MCF 10A (cell line): ENCODE results near the gene SON. TPM values are rescaled to one million over a fixed set of nuclear protein-coding genes. Genes with fewer than 3 reads are reported as not detected.
"Not testable (repeated sequence)": the region's sequence is repeated elsewhere in the genome, so short reads cannot be mapped to it uniquely, and the experiment has no call there.

Experiments
- BruUV-seq: library from RNA; stranded (reverse); fragments of 400-500 nt; replicated peaks from 2 replicates; lab custom pipeline; 2021; lab: Mats Ljungman, UMichigan
- CTCF ChIA-PET: fragments of 300-600 bp; sonication (Branson Sonifier 250); formaldehyde crosslinking; extraction: SDS; loops from one replicate; lab custom pipeline; 2021; ENCODE audit warnings: antibody characterized with exemption, inconsistent platforms; lab: Yijun Ruan, JAX
- POLR2A ChIA-PET: fragments of 300-600, 350-650 bp; sonication (Branson Sonifier 250); formaldehyde crosslinking; extraction: SDS; loops from one replicate; lab custom pipeline; 2020; ENCODE audit warnings: antibody characterized with exemption, inconsistent platforms; lab: Yijun Ruan, JAX
- DNase-seq: peaks from one replicate; pipeline ENCODE4 v3.0.0-alpha.2; 2018; ENCODE audit not compliant: unreplicated experiment
- H3K27ac Mint-ChIP-seq: one replicate; pipeline ENCODE4 v1.8.0; 2022; ENCODE audit warnings: mild to moderate bottlenecking, low read depth, mixed read lengths; ENCODE audit not compliant: unreplicated experiment
- H3K27me3 Mint-ChIP-seq: one replicate; pipeline ENCODE4 v1.8.0; 2022; ENCODE audit warnings: mixed read lengths; ENCODE audit not compliant: insufficient read depth, unreplicated experiment
- H3K36me3 Mint-ChIP-seq: one replicate; pipeline ENCODE4 v1.8.0; 2022; ENCODE audit warnings: mild to moderate bottlenecking, moderate library complexity, mixed read lengths; ENCODE audit not compliant: insufficient read depth, unreplicated experiment
- H3K4me1 Mint-ChIP-seq: one replicate; pipeline ENCODE4 v1.8.0; 2022; ENCODE audit warnings: mixed read lengths; ENCODE audit not compliant: insufficient read depth, unreplicated experiment
- H3K4me3 Mint-ChIP-seq: one replicate; pipeline ENCODE4 v1.8.0; 2022; ENCODE audit warnings: mild to moderate bottlenecking, moderate library complexity, mixed read lengths; ENCODE audit not compliant: unreplicated experiment
- H3K9me3 Mint-ChIP-seq: one replicate; pipeline ENCODE4 v1.8.0; 2022; ENCODE audit warnings: mixed read lengths; ENCODE audit not compliant: unreplicated experiment
- intact Hi-C: fragments of 100-400 bp; cut with micrococcal nuclease; formaldehyde crosslinking; loops from 2 replicates; pipeline ENCODE4 v1.14.1; 2022
- total RNA-seq: library from RNA; stranded (reverse); gene quantifications from 2 replicates; pipeline ENCODE4 v1.2.3, GENCODE V29; 2022
- TF ChIP-seq, protein P1 (sequence below): fragments of 200-600 bp; IDR thresholded peaks from one replicate; pipeline ENCODE4 v1.8.0; 2022; ENCODE audit warnings: antibody characterized with exemption, mild to moderate bottlenecking; ENCODE audit not compliant: unreplicated experiment

Gene SON
- total RNA-seq, 1 experiment from 2014 or later = 289 TPM

DNA sequence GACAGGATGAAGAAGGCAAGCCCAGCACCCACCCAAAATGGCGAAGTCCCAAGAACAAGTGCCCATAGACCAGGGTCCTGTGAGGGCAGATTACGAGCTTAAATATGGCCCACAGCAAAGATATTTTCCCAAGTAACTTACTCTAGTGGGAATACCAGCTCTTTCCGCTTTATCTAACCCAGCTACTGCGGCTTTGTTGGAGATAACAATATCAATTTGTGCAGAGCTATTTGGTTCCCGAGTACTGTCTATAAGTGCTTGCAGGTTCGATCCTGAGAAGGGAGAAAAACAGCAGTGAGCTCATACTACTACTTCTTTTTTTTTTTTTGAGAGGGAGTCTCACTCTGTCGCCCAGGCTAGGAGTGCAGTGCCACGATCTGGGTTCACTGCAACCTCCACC, 37.0 kb upstream of the SON start:
- Mint-ChIP-seq H3K4me1 (no peaks in the 10 kb centered on the region), H3K36me3 (peaks cover 83% of the 10 kb centered on the region), H3K9me3 (no peaks in the 10 kb centered on the region), H3K27ac (no peak overlapping the region), H3K27me3 (no peaks in the 10 kb centered on the region), H3K4me3 (no peak overlapping the region)
- TF ChIP-seq, protein P1, sequence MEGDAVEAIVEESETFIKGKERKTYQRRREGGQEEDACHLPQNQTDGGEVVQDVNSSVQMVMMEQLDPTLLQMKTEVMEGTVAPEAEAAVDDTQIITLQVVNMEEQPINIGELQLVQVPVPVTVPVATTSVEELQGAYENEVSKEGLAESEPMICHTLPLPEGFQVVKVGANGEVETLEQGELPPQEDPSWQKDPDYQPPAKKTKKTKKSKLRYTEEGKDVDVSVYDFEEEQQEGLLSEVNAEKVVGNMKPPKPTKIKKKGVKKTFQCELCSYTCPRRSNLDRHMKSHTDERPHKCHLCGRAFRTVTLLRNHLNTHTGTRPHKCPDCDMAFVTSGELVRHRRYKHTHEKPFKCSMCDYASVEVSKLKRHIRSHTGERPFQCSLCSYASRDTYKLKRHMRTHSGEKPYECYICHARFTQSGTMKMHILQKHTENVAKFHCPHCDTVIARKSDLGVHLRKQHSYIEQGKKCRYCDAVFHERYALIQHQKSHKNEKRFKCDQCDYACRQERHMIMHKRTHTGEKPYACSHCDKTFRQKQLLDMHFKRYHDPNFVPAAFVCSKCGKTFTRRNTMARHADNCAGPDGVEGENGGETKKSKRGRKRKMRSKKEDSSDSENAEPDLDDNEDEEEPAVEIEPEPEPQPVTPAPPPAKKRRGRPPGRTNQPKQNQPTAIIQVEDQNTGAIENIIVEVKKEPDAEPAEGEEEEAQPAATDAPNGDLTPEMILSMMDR = no peak
- intact Hi-C loops = no loop called here
- BruUV-seq = no TSS peak
- DNase-seq = no peak
- POLR2A ChIA-PET = interaction anchor here (1.6 kb wide), 1 partner anchor 9 kb away, joined by 5 read pairs; no protein-coding TSS in a partner anchor
- CTCF ChIA-PET = interaction anchor here (0.6 kb wide), 2 partner anchors 110 to 1431 kb away, joined by 3 read pairs; no protein-coding TSS in a partner anchor

DNA sequence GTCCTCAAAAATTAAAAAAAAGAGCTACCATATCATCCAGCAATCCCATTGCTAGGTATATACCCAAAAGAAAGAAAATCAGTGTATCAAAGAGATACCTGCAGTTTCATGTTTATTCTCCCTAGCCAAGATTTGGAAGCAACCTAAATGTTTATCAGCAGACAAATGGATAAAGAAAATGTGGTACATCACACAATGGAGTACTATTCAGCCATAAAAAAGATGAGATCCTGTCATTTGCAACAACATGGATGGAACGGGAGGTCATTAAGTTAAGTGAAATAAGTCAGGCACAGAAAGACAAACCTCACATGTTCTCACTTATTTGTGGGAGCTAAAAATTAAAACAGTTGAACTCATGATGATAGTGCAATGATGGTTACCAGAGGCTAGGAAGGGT, 35.8 kb upstream of the SON start:
- POLR2A ChIA-PET = interaction anchor here (1.6 kb wide), 1 partner anchor 8 kb away, joined by 5 read pairs; no protein-coding TSS in a partner anchor
- peaks cover 95% of the 10 kb centered on the region for H3K36me3 Mint-ChIP-seq
- BruUV-seq, H3K9me3 Mint-ChIP-seq, intact Hi-C loops, H3K27me3 Mint-ChIP-seq, H3K27ac Mint-ChIP-seq, DNase-seq, H3K4me3 Mint-ChIP-seq, H3K4me1 Mint-ChIP-seq: not testable (repeated sequence)
- CTCF ChIA-PET = interaction anchor here (0.6 kb wide), 1 partner anchor 147 kb away, joined by 5 read pairs; no protein-coding TSS in a partner anchor

DNA sequence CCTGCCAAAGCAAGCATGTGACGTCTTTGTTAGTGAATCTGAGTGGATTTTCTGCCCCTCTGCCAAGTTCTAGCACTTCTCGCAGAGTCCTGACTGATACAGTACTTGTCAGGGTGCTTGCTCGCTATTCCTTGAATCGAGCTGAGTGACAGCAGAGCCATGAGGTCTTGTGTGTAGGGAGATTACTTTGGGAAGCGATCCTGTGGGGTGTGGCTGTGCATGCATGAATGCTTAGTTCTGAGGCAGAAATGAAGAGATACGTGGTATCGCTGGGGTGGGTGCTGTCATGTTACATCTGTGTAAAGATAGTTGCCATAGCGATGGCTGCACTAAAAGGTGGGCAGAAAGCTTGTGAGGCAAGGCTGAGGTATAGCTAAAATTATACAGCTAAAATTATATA, 32.0 kb upstream of the SON start:
- CTCF ChIA-PET = no interaction called here
- POLR2A ChIA-PET = interaction anchor here (0.6 kb wide), 1 partner anchor 10 kb away, joined by 3 read pairs; no protein-coding TSS in a partner anchor
- Mint-ChIP-seq H3K4me3 (no peak overlapping the region), H3K4me1 (peaks cover 6% of the 10 kb centered on the region), H3K9me3 (no peaks in the 10 kb centered on the region), H3K36me3 (peaks cover 99% of the 10 kb centered on the region), H3K27ac (no peak overlapping the region), H3K27me3 (no peaks in the 10 kb centered on the region)
- DNase-seq = no peak
- intact Hi-C loops = no loop called here
- BruUV-seq = no TSS peak
- TF ChIP-seq, protein P1 = no peak

DNA sequence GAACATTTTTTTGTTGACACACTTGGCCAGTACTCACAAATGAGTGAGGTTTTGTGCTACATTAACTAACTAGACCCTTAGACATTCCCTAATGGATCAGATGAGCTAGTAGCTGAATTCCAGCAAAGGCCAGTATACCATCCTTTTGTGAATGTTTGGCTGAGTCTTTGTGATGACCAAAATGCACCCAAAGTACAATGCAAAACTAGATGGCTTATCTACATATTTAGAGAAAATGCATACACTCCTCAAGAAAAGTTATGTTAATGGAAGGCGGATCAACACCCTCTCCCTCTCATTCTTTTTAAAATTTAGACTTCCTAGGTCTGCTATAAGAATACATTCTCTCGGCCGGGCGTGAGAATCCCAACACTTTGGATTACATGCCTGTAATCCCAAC, 31.2 kb upstream of the SON start:
- TF ChIP-seq, protein P1 = no peak
- Mint-ChIP-seq H3K27me3 (no peaks in the 10 kb centered on the region), H3K36me3 (peaks cover 99% of the 10 kb centered on the region), H3K27ac (no peak overlapping the region), H3K4me1 (peaks cover 6% of the 10 kb centered on the region), H3K4me3 (no peak overlapping the region), H3K9me3 (no peaks in the 10 kb centered on the region)
- ChIA-PET POLR2A (no interaction called here), CTCF (no interaction called here)
- no peak for DNase-seq
- intact Hi-C loops = no loop called here
- BruUV-seq = no TSS peak

DNA sequence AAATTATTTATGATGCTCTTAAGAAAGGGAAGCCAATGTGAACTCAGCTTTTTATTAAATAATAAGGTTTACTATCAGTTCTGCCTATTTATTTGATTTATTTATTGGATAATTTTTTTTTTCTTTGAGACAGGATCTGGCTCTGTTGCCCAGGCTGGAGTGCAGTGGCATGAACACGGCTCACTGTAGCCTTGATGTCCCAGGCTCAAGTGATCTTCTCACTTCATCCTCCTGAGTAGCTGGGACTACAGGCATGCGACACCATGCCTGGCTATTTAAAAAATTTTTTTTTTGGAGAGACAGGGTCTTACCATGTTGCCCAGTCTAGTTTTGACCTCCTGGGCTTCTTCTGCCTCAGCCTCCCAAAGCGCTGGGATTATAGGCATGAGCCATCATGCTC, 30.4 kb upstream of the SON start:
- TF ChIP-seq, protein P1 = no peak
- peaks cover 6% of the 10 kb centered on the region for H3K4me1 Mint-ChIP-seq
- BruUV-seq = no TSS peak
- DNase-seq = no peak
- no peak overlapping the region for H3K4me3 Mint-ChIP-seq
- no peaks in the 10 kb centered on the region for H3K27me3 Mint-ChIP-seq
- H3K9me3 Mint-ChIP-seq = no peaks in the 10 kb centered on the region
- intact Hi-C loops = no loop called here
- peaks cover 99% of the 10 kb centered on the region for H3K36me3 Mint-ChIP-seq
- H3K27ac Mint-ChIP-seq = no peak overlapping the region
- CTCF ChIA-PET = interaction anchor here (1.0 kb wide), 1 partner anchor 34 kb away, joined by 3 read pairs; no protein-coding TSS in a partner anchor
- POLR2A ChIA-PET = no interaction called here
